HEK293T (cell line): ENCODE data around the gene MYO7A.

ENCODE experiments used
- CTCF ChIA-PET: fragments of 350-600 bp; formaldehyde crosslinking; extraction: SDS; loops from one replicate; lab custom pipeline; 2021; ENCODE audit warnings: antibody characterized with exemption, inconsistent platforms; lab: Yijun Ruan, JAX
- POLR2A ChIA-PET: fragments of 350-600 bp; formaldehyde crosslinking; extraction: SDS; loops from one replicate; lab custom pipeline; 2020; ENCODE audit warnings: antibody characterized with exemption, inconsistent platforms; lab: Yijun Ruan, JAX
- DNase-seq: peaks from one replicate; pipeline ENCODE4 v3.0.0; 2012; ENCODE audit warnings: mixed read lengths; ENCODE audit errors: extremely low spot score
- ARNT ChIP-seq: fragments of 450-650 bp; IDR thresholded peaks from 2 replicates; pipeline ENCODE4 v1.6.1; 2017; ENCODE audit warnings: mild to moderate bottlenecking
- BHLHE40 ChIP-seq: fragments of 450-650 bp; IDR thresholded peaks from 2 replicates; pipeline ENCODE4 v1.6.1; 2016; ENCODE audit warnings: mild to moderate bottlenecking, moderate library complexity, borderline replicate concordance
- CTBP1 ChIP-seq: fragments of 450-650 bp; IDR thresholded peaks from 2 replicates; pipeline ENCODE4 v1.6.1; 2016; ENCODE audit warnings: borderline replicate concordance
- ELF4 ChIP-seq: fragments of 450-650 bp; IDR thresholded peaks from 2 replicates; pipeline ENCODE4 v1.6.1; 2017; ENCODE audit warnings: antibody characterized with exemption
- FOXA1 ChIP-seq: fragments of 450-650 bp; IDR thresholded peaks from 2 replicates; pipeline ENCODE4 v1.6.1; 2016; ENCODE audit warnings: mild to moderate bottlenecking
- FOXK2 ChIP-seq: fragments of 450-650 bp; IDR thresholded peaks from 2 replicates; pipeline ENCODE4 v1.6.1; 2016; ENCODE audit warnings: mild to moderate bottlenecking
- FOXM1 ChIP-seq: fragments of 450-650 bp; IDR thresholded peaks from 2 replicates; pipeline ENCODE4 v1.6.1; 2017; ENCODE audit warnings: mild to moderate bottlenecking, borderline replicate concordance
- HDGF ChIP-seq: fragments of 450-650 bp; IDR thresholded peaks from 2 replicates; pipeline ENCODE4 v1.6.1; 2017; ENCODE audit warnings: antibody characterized with exemption, borderline replicate concordance
- L3MBTL2 ChIP-seq: fragments of 450-650 bp; conservative IDR thresholded peaks from 2 replicates; pipeline ENCODE4 v1.6.1; 2016; ENCODE audit warnings: mild to moderate bottlenecking
- LEF1 ChIP-seq: fragments of 450-650 bp; IDR thresholded peaks from 2 replicates; pipeline ENCODE4 v1.6.1; 2017; ENCODE audit warnings: mild to moderate bottlenecking, borderline replicate concordance
- NFRKB ChIP-seq: fragments of 450-650 bp; IDR thresholded peaks from 2 replicates; pipeline ENCODE4 v1.6.1; 2016; ENCODE audit warnings: mild to moderate bottlenecking, moderate library complexity
- PKNOX1 ChIP-seq: fragments of 450-650 bp; IDR thresholded peaks from 2 replicates; pipeline ENCODE4 v1.6.1; 2016
- SP1 ChIP-seq: fragments of 450-650 bp; IDR thresholded peaks from 2 replicates; pipeline ENCODE4 v1.6.1; 2017
- SUZ12 ChIP-seq: fragments of 450-650 bp; IDR thresholded peaks from 2 replicates; pipeline ENCODE4 v1.6.1; 2016; ENCODE audit warnings: mild to moderate bottlenecking
- TARDBP ChIP-seq: fragments of 450-650 bp; IDR thresholded peaks from 2 replicates; pipeline ENCODE4 v1.6.1; 2016
- ZNF384 ChIP-seq: fragments of 450-650 bp; IDR thresholded peaks from 2 replicates; pipeline ENCODE4 v1.6.1; 2016

MYO7A gene

GRCh38 chr11:77206264-77207018, 78.4 kb downstream of the MYO7A start:
- CTCF ChIA-PET: interaction anchor here (0.5 to 0.7 kb wide), 2 partner anchors 103 to 144 kb away, joined by 3 to 4 read pairs; no protein-coding TSS in a partner anchor
- POLR2A ChIA-PET: no interaction called here
- no peak for DNase-seq
- no peak for TF ChIP-seq FOXA1
- no peak for TF ChIP-seq FOXM1
- no peak for TF ChIP-seq ELF4
- no peak for TF ChIP-seq TARDBP
- no peak for TF ChIP-seq L3MBTL2
- no peak for TF ChIP-seq SUZ12
- TF ChIP-seq PKNOX1: no peak
- TF ChIP-seq NFRKB: no peak
- no peak for TF ChIP-seq SP1
- TF ChIP-seq FOXK2: no peak
- TF ChIP-seq ZNF384: no peak
- no peak for TF ChIP-seq BHLHE40

GRCh38 chr11:77207019-77207485, 79.0 kb downstream of the MYO7A start:
- no peak for DNase-seq
- CTCF ChIA-PET: interaction anchor here (0.5 kb wide), 1 partner anchor 103 kb away, joined by 3 read pairs; no protein-coding TSS in a partner anchor
- POLR2A ChIA-PET: no interaction called here
- TF ChIP-seq CTBP1 (no peak), FOXM1 (no peak), ZNF384 (no peak), SP1 (no peak), HDGF (no peak)

GRCh38 chr11:77207618-77208313, 79.7 kb downstream of the MYO7A start:
- TF ChIP-seq HDGF (no peak), FOXM1 (no peak), L3MBTL2 (no peak), SUZ12 (no peak), FOXK2 (no peak), ELF4 (no peak), NFRKB (no peak), TARDBP (no peak)
- CTCF ChIA-PET: no interaction called here
- no peak for DNase-seq
- POLR2A ChIA-PET: no interaction called here

- ChIA-PET POLR2A (no interaction called here), CTCF (no interaction called here)
- TF ChIP-seq FOXK2 (no peak), CTBP1 (no peak), BHLHE40 (no peak), SUZ12 (no peak), SP1 (no peak), FOXA1 (no peak), L3MBTL2 (no peak)
These were observed 80.5 kb downstream of the MYO7A start for GRCh38 chr11:77208535-77208934.

GRCh38 chr11:77209663-77210062, 81.6 kb downstream of the MYO7A start:
- ChIA-PET POLR2A (no interaction called here), CTCF (no interaction called here)

More at GRCh38 chr11:77208535-77208934, 80.5 kb downstream of the MYO7A start:
- no peak for DNase-seq

GRCh38 chr11:77211040-77211451, 83.0 kb downstream of the MYO7A start:
- POLR2A ChIA-PET: no interaction called here
- no peak for TF ChIP-seq BHLHE40
- no peak for TF ChIP-seq TARDBP
- TF ChIP-seq ARNT: no peak
- TF ChIP-seq PKNOX1: no peak
- no peak for TF ChIP-seq FOXA1
- TF ChIP-seq L3MBTL2: no peak
- CTCF ChIA-PET: no interaction called here
- DNase-seq: no peak

More at GRCh38 chr11:77209663-77210062, 81.6 kb downstream of the MYO7A start:
- TF ChIP-seq SP1 (no peak), LEF1 (no peak), BHLHE40 (no peak), CTBP1 (no peak), ARNT (no peak), TARDBP (no peak)
- DNase-seq: no peak

GRCh38 chr11:77211594-77212251, 83.7 kb downstream of the MYO7A start:
- CTCF ChIA-PET: no interaction called here
- POLR2A ChIA-PET: no interaction called here
- DNase-seq: no peak
- TF ChIP-seq BHLHE40 (no peak), HDGF (no peak), FOXK2 (no peak), CTBP1 (no peak), ARNT (no peak), FOXA1 (no peak), LEF1 (no peak)
